IMR-90 (cell line): ENCODE data around the gene SMIM31. TPM values are rescaled to one million over a fixed set of nuclear protein-coding genes. Genes with fewer than 3 reads are reported as not detected.

Source experiments
- ATAC-seq: fragments of 200-7000 bp; cut with Tn5 transposase; 2 replicates; pipeline ENCODE4 v1.9.1; 2020; ENCODE audit warnings: low read depth, mild to moderate bottlenecking, moderate library complexity
- BruUV-seq: library from RNA; stranded (reverse); fragments of 400-500 nt; replicated peaks from 2 replicates; lab custom pipeline; 2021; lab: Mats Ljungman, UMichigan
- CTCF ChIA-PET: fragments of 300-600 bp; formaldehyde crosslinking; extraction: SDS; loops from one replicate; lab custom pipeline; 2021; ENCODE audit warnings: antibody characterized with exemption; lab: Yijun Ruan, JAX
- POLR2A ChIA-PET: fragments of 300-600 bp; sonication (Branson Sonifier 250); formaldehyde crosslinking; loops from one replicate; lab custom pipeline; 2022; ENCODE audit warnings: antibody characterized with exemption; ENCODE audit not compliant: unreplicated experiment; lab: Charles Lee
- DNase-seq: peaks from one replicate; pipeline ENCODE4 v3.0.0; 2013
- H2AFZ ChIP-seq: replicated peaks from 2 replicates; pipeline ENCODE3; 2013; ENCODE audit warnings: low read length, mild to moderate bottlenecking; ENCODE audit not compliant: poor library complexity
- H2AK5ac ChIP-seq: 2 replicates; pipeline ENCODE4 v1.6.1; 2013; ENCODE audit warnings: low read depth, low read length, inconsistent platforms
- H2AK9ac ChIP-seq: replicated peaks from 2 replicates; pipeline ENCODE3; 2013; ENCODE audit warnings: mild to moderate bottlenecking, low read depth, low read length, moderate library complexity; ENCODE audit not compliant: poor library complexity
- H2BK120ac ChIP-seq: 2 replicates; pipeline ENCODE4 v1.6.1; 2013; ENCODE audit warnings: low read depth, low read length, inconsistent platforms
- H2BK15ac ChIP-seq: 3 replicates; pipeline ENCODE4 v1.6.1; 2013; ENCODE audit warnings: low read depth, low read length, inconsistent platforms
- H2BK20ac ChIP-seq: 2 replicates; pipeline ENCODE4 v1.6.1; 2013; ENCODE audit warnings: low read depth, mild to moderate bottlenecking, inconsistent platforms, low read length, moderate library complexity
- H2BK5ac ChIP-seq: 2 replicates; pipeline ENCODE4 v1.6.1; 2013; ENCODE audit warnings: mild to moderate bottlenecking, low read depth, low read length, inconsistent platforms; ENCODE audit not compliant: poor library complexity, severe bottlenecking
- H3K14ac ChIP-seq: replicated peaks from 2 replicates; pipeline ENCODE4 v1.6.1; 2013; ENCODE audit warnings: low read depth, low read length, inconsistent platforms
- H3K18ac ChIP-seq: 2 replicates; pipeline ENCODE4 v1.6.1; 2013; ENCODE audit warnings: low read depth, low read length, control low read depth
- H3K23ac ChIP-seq: 2 replicates; pipeline ENCODE4 v1.6.1; 2013; ENCODE audit warnings: low read depth, low read length, inconsistent platforms
- H3K27ac ChIP-seq: 2 replicates; pipeline ENCODE4 v1.5.1; 2013; ENCODE audit warnings: mild to moderate bottlenecking, control low read depth, low read length; ENCODE audit not compliant: insufficient read depth
- H3K27me3 ChIP-seq: 2 replicates; pipeline ENCODE4 v1.6.1; 2013; ENCODE audit warnings: low read length; ENCODE audit not compliant: control insufficient read depth, insufficient read depth
- H3K36me3 ChIP-seq: 2 replicates; pipeline ENCODE4 v1.6.1; 2013; ENCODE audit warnings: low read length, mixed read lengths; ENCODE audit not compliant: control insufficient read depth, insufficient read depth
- H3K4ac ChIP-seq: 2 replicates; pipeline ENCODE4 v1.6.1; 2013; ENCODE audit warnings: low read depth, low read length, inconsistent platforms
- H3K4me1 ChIP-seq: 2 replicates; pipeline ENCODE4 v1.6.1; 2013; ENCODE audit warnings: low read length, mixed read lengths; ENCODE audit not compliant: control insufficient read depth, insufficient read depth
- H3K4me2 ChIP-seq: 2 replicates; pipeline ENCODE4 v1.6.1; 2013; ENCODE audit warnings: low read depth, mild to moderate bottlenecking, control low read depth, low read length, moderate library complexity
- H3K4me3 ChIP-seq: 2 replicates; pipeline ENCODE4 v1.5.1; 2013; ENCODE audit warnings: low read depth, mild to moderate bottlenecking, control low read depth, low read length, moderate library complexity; ENCODE audit not compliant: insufficient read depth
- H3K56ac ChIP-seq: 2 replicates; pipeline ENCODE4 v1.6.1; 2013; ENCODE audit warnings: low read length, inconsistent platforms; ENCODE audit not compliant: insufficient read depth; ENCODE audit errors: extremely low read depth
- H3K79me1 ChIP-seq, 2 experiments: 2 replicates each; pipeline ENCODE4 v1.6.1; 2013; ENCODE audit warnings: low read length in 2 of 2, inconsistent platforms in 1 of 2, low read depth in 1 of 2
- H3K9ac ChIP-seq: 2 replicates; pipeline ENCODE4 v1.6.1; 2013; ENCODE audit warnings: low read depth, low read length, control low read depth
- H3K9me1 ChIP-seq: 2 replicates; pipeline ENCODE4 v1.6.1; 2013; ENCODE audit warnings: low read length, inconsistent platforms; ENCODE audit not compliant: insufficient read depth
- H3K9me3 ChIP-seq: 2 replicates; pipeline ENCODE4 v1.6.1; 2013; ENCODE audit warnings: low read length; ENCODE audit not compliant: control insufficient read depth, insufficient read depth
- H4K20me1 ChIP-seq: 2 replicates; pipeline ENCODE4 v1.6.1; 2013; ENCODE audit warnings: low read length, inconsistent platforms; ENCODE audit not compliant: insufficient read depth
- H4K5ac ChIP-seq: 2 replicates; pipeline ENCODE4 v1.6.1; 2013; ENCODE audit warnings: mild to moderate bottlenecking, low read depth, low read length, control low read depth
- H4K8ac ChIP-seq, 2 experiments: 2 replicates each; pipeline ENCODE4 v1.6.1; 2013; ENCODE audit warnings: low read depth in 2 of 2, low read length in 2 of 2, control low read depth in 1 of 2, inconsistent platforms in 1 of 2
- H4K91ac ChIP-seq: 2 replicates; pipeline ENCODE4 v1.6.1; 2013; ENCODE audit warnings: low read depth, low read length, inconsistent platforms; ENCODE audit not compliant: insufficient read depth
- BHLHE40 ChIP-seq: fragments of 150-350 bp; IDR thresholded peaks from 2 replicates; pipeline ENCODE4 v1.6.1; 2016; ENCODE audit warnings: mild to moderate bottlenecking, low read depth, low read length
- CEBPB ChIP-seq: IDR thresholded peaks from 2 replicates; pipeline ENCODE4 v1.6.1; 2012; ENCODE audit warnings: low read depth, low read length, improper control_type of control experiment
- CHD1 ChIP-seq: IDR thresholded peaks from 2 replicates; pipeline ENCODE4 v1.6.1; 2012; ENCODE audit warnings: low read depth, low read length, improper control_type of control experiment
- FOS ChIP-seq: fragments of 150-350 bp; IDR thresholded peaks from 2 replicates; pipeline ENCODE4 v1.6.1; 2016; ENCODE audit warnings: low read depth, low read length
- MAFK ChIP-seq: IDR thresholded peaks from 2 replicates; pipeline ENCODE4 v1.6.1; 2012; ENCODE audit warnings: low read depth, low read length, improper control_type of control experiment
- MAZ ChIP-seq: IDR thresholded peaks from 2 replicates; pipeline ENCODE4 v1.6.1; 2012; ENCODE audit warnings: low read depth, mild to moderate bottlenecking, low read length, improper control_type of control experiment, moderate library complexity, borderline replicate concordance
- MXI1 ChIP-seq: IDR thresholded peaks from 2 replicates; pipeline ENCODE4 v1.6.1; 2012; ENCODE audit warnings: low read depth, mild to moderate bottlenecking, low read length, moderate library complexity, borderline replicate concordance
- NFE2L2 ChIP-seq: fragments of 150-350 bp; IDR thresholded peaks from 2 replicates; pipeline ENCODE4 v1.6.1; 2016; ENCODE audit warnings: low read depth, mild to moderate bottlenecking, low read length
- POLR2A ChIP-seq: IDR thresholded peaks from 2 replicates; pipeline ENCODE4 v1.6.1; 2012; ENCODE audit warnings: mild to moderate bottlenecking, low read depth, low read length
- RAD21 ChIP-seq: IDR thresholded peaks from 2 replicates; pipeline ENCODE4 v1.6.1; 2012; ENCODE audit warnings: low read length, improper control_type of control experiment
- RCOR1 ChIP-seq: IDR thresholded peaks from 2 replicates; pipeline ENCODE4 v1.6.1; 2012; ENCODE audit warnings: mild to moderate bottlenecking, low read length, improper control_type of control experiment; ENCODE audit not compliant: insufficient replicate concordance
- RFX5 ChIP-seq: IDR thresholded peaks from 2 replicates; pipeline ENCODE4 v1.8.0; 2012; ENCODE audit warnings: low read depth, mild to moderate bottlenecking, low read length, moderate library complexity
- SMC3 ChIP-seq: fragments of 150-350 bp; IDR thresholded peaks from 2 replicates; pipeline ENCODE4 v1.6.1; 2016; ENCODE audit warnings: low read depth, mild to moderate bottlenecking, antibody characterized with exemption, low read length, moderate library complexity
- WGBS, 2 experiments: methylation state at CpG; one replicate each; pipeline versions ENCODE4 v1.1.5 to v1.1.7; 2013; ENCODE audit warnings: missing lambda C conversion rate in 2 of 2; ENCODE audit not compliant: insufficient read length in 1 of 2; ENCODE audit errors: extremely low coverage in 2 of 2; 5-methylcytosine and 5-hydroxymethylcytosine counted together
- dilution Hi-C: fragments of 300-500 bp; cut with HindIII; formaldehyde crosslinking; loops from one replicate; pipeline ENCODE4 v1.14.3; 2018; ENCODE audit warnings: low sequenced_read_pairs; ENCODE audit not compliant: unreplicated experiment
- in situ Hi-C: fragments of 300-500 bp; cut with MboI; formaldehyde crosslinking; loops from 3 replicates; pipeline ENCODE4 v1.14.3; 2019; ENCODE audit warnings: low sequenced_read_pairs, inconsistent platforms, mixed read lengths
- intact Hi-C: fragments of 100-400 bp; cut with micrococcal nuclease; formaldehyde crosslinking; loops from 2 replicates; pipeline ENCODE4 v1.10.0; 2022
- polyA plus RNA-seq, 3 experiments: library from polyadenylated mRNA; depleted of rRNA; stranded (reverse); fragments of >200 nt; gene quantifications; 2 replicates each; pipeline ENCODE4 v1.2.3, GENCODE V29; 2012; ENCODE audit warnings: low replicate concordance in 1 of 3
- total RNA-seq: library from RNA; depleted of rRNA; stranded (reverse); fragments of >200 nt; gene quantifications from 2 replicates; pipeline ENCODE4 v1.2.3, GENCODE V29; 2012
- TF ChIP-seq, protein P1 (sequence below): fragments of 150-350 bp; IDR thresholded peaks from 2 replicates; pipeline ENCODE4 v1.6.1; 2016; ENCODE audit warnings: low read depth, mild to moderate bottlenecking, low read length, moderate library complexity, borderline replicate concordance
- TF ChIP-seq, protein P2 (sequence below): fragments of 150-350 bp; IDR thresholded peaks from 2 replicates; pipeline ENCODE4 v1.6.1; 2017; ENCODE audit warnings: mild to moderate bottlenecking, antibody characterized with exemption, low read length, low read depth
- TF ChIP-seq, protein P3 (sequence below): conservative IDR thresholded peaks from 2 replicates; pipeline ENCODE4 v1.5.1; 2012; ENCODE audit warnings: mild to moderate bottlenecking, low read depth, low read length, improper control_type of control experiment

The SMIM31 gene
- total and polyA plus RNA-seq, 2 of the 4 experiments (the other 2 are of a cell fraction), result not detected

DNA sequence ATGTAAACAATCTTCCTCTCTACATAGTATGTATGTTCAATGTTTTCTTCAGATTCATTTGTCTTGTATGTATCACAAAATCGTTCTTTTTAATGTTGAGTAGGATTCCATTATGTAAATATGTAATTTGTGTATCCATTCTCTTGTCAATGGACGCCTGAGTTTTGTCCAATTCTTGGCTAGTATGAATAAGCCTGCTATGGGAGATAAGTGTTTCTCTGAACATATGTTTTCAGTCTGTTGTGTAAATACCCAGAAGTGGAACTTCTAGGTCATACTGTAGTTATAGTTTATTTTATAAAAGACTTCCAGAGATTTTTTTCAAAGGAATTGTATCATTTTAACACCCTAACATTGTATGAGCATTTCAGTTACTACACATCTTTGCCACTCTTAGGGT is 2.8 kb downstream of the SMIM31 start:
- DNase-seq (no peak), ATAC-seq (no peak)
- no peak overlapping the region for H3K56ac ChIP-seq
- intact Hi-C loops, result no loop called here
- no peak overlapping the region for H2BK20ac ChIP-seq
- no TSS peak for BruUV-seq
- H3K79me1 ChIP-seq, result no peaks in the 10 kb centered on the region
- no peaks in the 10 kb centered on the region for H3K4me1 ChIP-seq
- no peak overlapping the region for H4K5ac ChIP-seq
- H4K91ac ChIP-seq, result no peak overlapping the region
- H4K8ac ChIP-seq, result no peak overlapping the region
- dilution Hi-C loops, result no loop called here
- H3K9me3 ChIP-seq, result no peaks in the 10 kb centered on the region
- TF ChIP-seq, protein P1, sequence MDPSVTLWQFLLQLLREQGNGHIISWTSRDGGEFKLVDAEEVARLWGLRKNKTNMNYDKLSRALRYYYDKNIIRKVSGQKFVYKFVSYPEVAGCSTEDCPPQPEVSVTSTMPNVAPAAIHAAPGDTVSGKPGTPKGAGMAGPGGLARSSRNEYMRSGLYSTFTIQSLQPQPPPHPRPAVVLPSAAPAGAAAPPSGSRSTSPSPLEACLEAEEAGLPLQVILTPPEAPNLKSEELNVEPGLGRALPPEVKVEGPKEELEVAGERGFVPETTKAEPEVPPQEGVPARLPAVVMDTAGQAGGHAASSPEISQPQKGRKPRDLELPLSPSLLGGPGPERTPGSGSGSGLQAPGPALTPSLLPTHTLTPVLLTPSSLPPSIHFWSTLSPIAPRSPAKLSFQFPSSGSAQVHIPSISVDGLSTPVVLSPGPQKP, result no peak
- TF ChIP-seq POLR2A (no peak), MAFK (no peak), CHD1 (no peak), FOS (no peak), RCOR1 (no peak), RFX5 (no peak), CEBPB (no peak), RAD21 (no peak), NFE2L2 (no peak), MAZ (no peak), SMC3 (no peak), MXI1 (no peak), BHLHE40 (no peak)
- TF ChIP-seq, protein P2, sequence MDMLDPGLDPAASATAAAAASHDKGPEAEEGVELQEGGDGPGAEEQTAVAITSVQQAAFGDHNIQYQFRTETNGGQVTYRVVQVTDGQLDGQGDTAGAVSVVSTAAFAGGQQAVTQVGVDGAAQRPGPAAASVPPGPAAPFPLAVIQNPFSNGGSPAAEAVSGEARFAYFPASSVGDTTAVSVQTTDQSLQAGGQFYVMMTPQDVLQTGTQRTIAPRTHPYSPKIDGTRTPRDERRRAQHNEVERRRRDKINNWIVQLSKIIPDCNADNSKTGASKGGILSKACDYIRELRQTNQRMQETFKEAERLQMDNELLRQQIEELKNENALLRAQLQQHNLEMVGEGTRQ, result no peak
- TF ChIP-seq, protein P3, sequence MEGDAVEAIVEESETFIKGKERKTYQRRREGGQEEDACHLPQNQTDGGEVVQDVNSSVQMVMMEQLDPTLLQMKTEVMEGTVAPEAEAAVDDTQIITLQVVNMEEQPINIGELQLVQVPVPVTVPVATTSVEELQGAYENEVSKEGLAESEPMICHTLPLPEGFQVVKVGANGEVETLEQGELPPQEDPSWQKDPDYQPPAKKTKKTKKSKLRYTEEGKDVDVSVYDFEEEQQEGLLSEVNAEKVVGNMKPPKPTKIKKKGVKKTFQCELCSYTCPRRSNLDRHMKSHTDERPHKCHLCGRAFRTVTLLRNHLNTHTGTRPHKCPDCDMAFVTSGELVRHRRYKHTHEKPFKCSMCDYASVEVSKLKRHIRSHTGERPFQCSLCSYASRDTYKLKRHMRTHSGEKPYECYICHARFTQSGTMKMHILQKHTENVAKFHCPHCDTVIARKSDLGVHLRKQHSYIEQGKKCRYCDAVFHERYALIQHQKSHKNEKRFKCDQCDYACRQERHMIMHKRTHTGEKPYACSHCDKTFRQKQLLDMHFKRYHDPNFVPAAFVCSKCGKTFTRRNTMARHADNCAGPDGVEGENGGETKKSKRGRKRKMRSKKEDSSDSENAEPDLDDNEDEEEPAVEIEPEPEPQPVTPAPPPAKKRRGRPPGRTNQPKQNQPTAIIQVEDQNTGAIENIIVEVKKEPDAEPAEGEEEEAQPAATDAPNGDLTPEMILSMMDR, result no peak
- no peak overlapping the region for H3K4me2 ChIP-seq
- ChIA-PET POLR2A (no interaction called here), CTCF (interaction anchor here (0.5 kb wide), 1 partner anchor 723 kb away, joined by 3 read pairs; no protein-coding TSS in a partner anchor)
- H4K20me1 ChIP-seq, result no peaks in the 10 kb centered on the region
- no peak overlapping the region for H2BK5ac ChIP-seq
- H2AK9ac ChIP-seq, result no peak overlapping the region
- H3K27ac ChIP-seq, result no peak overlapping the region
- H3K4me3 ChIP-seq, result no peak overlapping the region
- no peak overlapping the region for H3K9ac ChIP-seq
- no peak overlapping the region for H3K18ac ChIP-seq
- in situ Hi-C loops, result no loop called here
- H3K9me1 ChIP-seq, result no peaks in the 10 kb centered on the region
- H3K27me3 ChIP-seq, result no peaks in the 10 kb centered on the region
- no peak overlapping the region for H2BK120ac ChIP-seq
- no CpG with 5 or more reads among the region's 2 CpGs for WGBS, 2 experiments
- no peaks in the 10 kb centered on the region for H3K36me3 ChIP-seq
- H3K14ac ChIP-seq, result no peak overlapping the region
- H3K4ac ChIP-seq, result no peak overlapping the region
- H2AK5ac ChIP-seq, result no peak overlapping the region
- H3K23ac ChIP-seq, result no peak overlapping the region
- H2AFZ ChIP-seq, result no peak overlapping the region
- H2BK15ac ChIP-seq, result no peak overlapping the region
